Measurements from ENCODE around the gene UBQLN1. TPM values are rescaled to one million over a fixed set of nuclear protein-coding genes. Genes with fewer than 3 reads are reported as not detected.
"Not testable (repeated sequence)": the region's sequence is repeated elsewhere in the genome, so short reads cannot be mapped to it uniquely, and the experiment has no call there.

The UBQLN1 gene
- total RNA-seq (100 to 1,000 TPM in 1 of 2 experiments, 10 to 100 TPM in 1; 95.1 to 101 TPM), polyA plus RNA-seq (76.6 TPM)

- Histone ChIP-seq H3K4me3 (ENCODE audit: low read length) (peak within 1 kb of the TSS; percentile 99), H3K27ac (ENCODE audit: low read depth, low read length) (peak within 1 kb of the TSS; percentile 99), H3K36me3 (ENCODE audit: insufficient read depth, low read length) (no peaks in the 10 kb centered on the region), H3K9me3 (ENCODE audit: low read length) (no peaks in the 10 kb centered on the region), H3K4me1 (ENCODE audit: insufficient read depth, low read length) (peaks cover 34% of the 10 kb centered on the region), H3K27me3 (ENCODE audit: insufficient read depth, low read length, poor library complexity, severe bottlenecking) (no peaks in the 10 kb centered on the region)
- Mint-ChIP-seq H3K4me3 (peak within 1 kb of the TSS; percentile 84 to 99 (median 98)), H3K36me3 (peaks cover 0 to 22% (median 3%) of the 10 kb centered on the region in 3 donors), H3K27me3 (no peaks in the 10 kb centered on the region), H3K9me3 (no peaks in the 10 kb centered on the region), H3K4me1 (peaks cover 36 to 53% (median 50%) of the 10 kb centered on the region in 3 donors), H3K27ac (peak within 1 kb of the TSS; percentile 98 to 100 (median 100))
- ChIA-PET POLR2A (interaction anchor here (0.6 to 2.7 kb wide), 10 partner anchors 30 to 272 kb away, joined by 3 to 28 read pairs (median 6); partner anchors contain the start of genes HNRNPK, IDNK, KIF27 and RMI1), CTCF (interaction anchor here (0.6 to 3.7 kb wide), 11 partner anchors 11 to 272 kb away, joined by 3 to 22 read pairs (median 6); partner anchors contain the start of genes HNRNPK, IDNK and RMI1)
- peak; percentile 86 to 96 (median 93) for DNase-seq
Observed at GRCh38 chr9:83707768-83708514, at the start of gene UBQLN1. UBQLN1 (minus strand) TSS chr9:83707958; CDS start chr9:83707679, 279 bp downstream.

- Histone ChIP-seq H3K36me3 (ENCODE audit: insufficient read depth, low read length) (no peaks in the 10 kb centered on the region), H3K9me3 (ENCODE audit: low read length) (no peaks in the 10 kb centered on the region), H3K4me1 (ENCODE audit: insufficient read depth, low read length) (no peaks in the 10 kb centered on the region), H3K4me3 (ENCODE audit: low read length) (no peak overlapping the region), H3K27ac (ENCODE audit: low read depth, low read length) (no peak overlapping the region), H3K27me3 (ENCODE audit: insufficient read depth, low read length, poor library complexity, severe bottlenecking) (no peaks in the 10 kb centered on the region)
- CTCF ChIA-PET = no interaction called here
- no peak overlapping the region for H3K4me3 Mint-ChIP-seq
- POLR2A ChIA-PET = no interaction called here
- H3K4me1 Mint-ChIP-seq = no peaks in the 10 kb centered on the region
- H3K27me3 Mint-ChIP-seq = no peaks in the 10 kb centered on the region
- peaks cover 9 to 38% (median 12%) of the 10 kb centered on the region in 3 donors for H3K36me3 Mint-ChIP-seq
- DNase-seq = no peak
- no peak overlapping the region for H3K27ac Mint-ChIP-seq
- H3K9me3 Mint-ChIP-seq = no peaks in the 10 kb centered on the region
Observed at GRCh38 chr9:83754383-83754977, 46.7 kb upstream of the UBQLN1 start.

- H3K27ac ChIP-seq (ENCODE audit: low read depth, low read length) = no peak overlapping the region
- DNase-seq = no peak
- Mint-ChIP-seq H3K9me3 (no peaks in the 10 kb centered on the region), H3K36me3 (peaks cover 12 to 33% (median 13%) of the 10 kb centered on the region in 3 donors), H3K4me1 (peaks cover 0 to 4% (median 0%) of the 10 kb centered on the region in 3 donors), H3K27ac (no peak overlapping the region), H3K4me3 (no peak overlapping the region), H3K27me3 (peaks cover 0 to 2% of the 10 kb centered on the region in 2 donors)
- H3K27me3 ChIP-seq (ENCODE audit: insufficient read depth, low read length, poor library complexity, severe bottlenecking) = no peaks in the 10 kb centered on the region
- ChIA-PET CTCF (no interaction called here), POLR2A (no interaction called here)
- no peaks in the 10 kb centered on the region for H3K9me3 ChIP-seq (ENCODE audit: low read length)
- H3K4me3 ChIP-seq (ENCODE audit: low read length) = no peak overlapping the region
- H3K4me1 ChIP-seq (ENCODE audit: insufficient read depth, low read length) = no peaks in the 10 kb centered on the region
- H3K36me3 ChIP-seq (ENCODE audit: insufficient read depth, low read length) = no peaks in the 10 kb centered on the region
Observed at GRCh38 chr9:83749706-83750105, 41.9 kb upstream of the UBQLN1 start.

GRCh38 chr9:83744206-83744605, 36.4 kb upstream of the UBQLN1 start:
- Histone ChIP-seq H3K9me3 (ENCODE audit: low read length) (no peaks in the 10 kb centered on the region), H3K4me3 (ENCODE audit: low read length) (no peak overlapping the region), H3K27ac (ENCODE audit: low read depth, low read length) (no peak overlapping the region), H3K27me3 (ENCODE audit: insufficient read depth, low read length, poor library complexity, severe bottlenecking) (no peaks in the 10 kb centered on the region), H3K4me1 (ENCODE audit: insufficient read depth, low read length) (no peaks in the 10 kb centered on the region), H3K36me3 (ENCODE audit: insufficient read depth, low read length) (no peaks in the 10 kb centered on the region)
- ChIA-PET POLR2A (no interaction called here), CTCF (no interaction called here)
- no peak overlapping the region for H3K4me3 Mint-ChIP-seq
- peaks cover 0 to 2% of the 10 kb centered on the region in 2 donors for H3K27me3 Mint-ChIP-seq
- peaks cover 7 to 35% (median 23%) of the 10 kb centered on the region in 3 donors for H3K36me3 Mint-ChIP-seq
- no peaks in the 10 kb centered on the region for H3K9me3 Mint-ChIP-seq
- H3K4me1 Mint-ChIP-seq = peaks cover 0 to 4% (median 0%) of the 10 kb centered on the region in 3 donors
- H3K27ac Mint-ChIP-seq = no peak overlapping the region
- no peak for DNase-seq

- ChIA-PET POLR2A (no interaction called here), CTCF (no interaction called here)
- Mint-ChIP-seq H3K27ac (no peak overlapping the region), H3K4me3 (no peak overlapping the region), H3K36me3 (peaks cover 2 to 19% (median 13%) of the 10 kb centered on the region in 3 donors), H3K4me1 (no peaks in the 10 kb centered on the region), H3K27me3 (peaks cover 0 to 3% of the 10 kb centered on the region in 2 donors), H3K9me3 (peaks cover 0 to 10% (median 4%) of the 10 kb centered on the region in 5 donors)
- H3K9me3 ChIP-seq (ENCODE audit: low read length) = no peaks in the 10 kb centered on the region
- no peaks in the 10 kb centered on the region for H3K27me3 ChIP-seq (ENCODE audit: insufficient read depth, low read length, poor library complexity, severe bottlenecking)
- no peak overlapping the region for H3K27ac ChIP-seq (ENCODE audit: low read depth, low read length)
- no peaks in the 10 kb centered on the region for H3K36me3 ChIP-seq (ENCODE audit: insufficient read depth, low read length)
- no peaks in the 10 kb centered on the region for H3K4me1 ChIP-seq (ENCODE audit: insufficient read depth, low read length)
- DNase-seq = no peak
- no peak overlapping the region for H3K4me3 ChIP-seq (ENCODE audit: low read length)
Observed at GRCh38 chr9:83733739-83734138, 26.0 kb upstream of the UBQLN1 start.

GRCh38 chr9:83728591-83729368, 21.0 kb upstream of the UBQLN1 start:
- H3K4me3 Mint-ChIP-seq; H3K4me1 Mint-ChIP-seq; H3K27ac ChIP-seq (ENCODE audit: low read depth, low read length); H3K27ac Mint-ChIP-seq; POLR2A ChIA-PET; H3K4me1 ChIP-seq (ENCODE audit: insufficient read depth, low read length); CTCF ChIA-PET; DNase-seq; H3K36me3 Mint-ChIP-seq; H3K27me3 Mint-ChIP-seq; H3K9me3 Mint-ChIP-seq; H3K9me3 ChIP-seq (ENCODE audit: low read length); H3K27me3 ChIP-seq (ENCODE audit: insufficient read depth, low read length, poor library complexity, severe bottlenecking); H3K36me3 ChIP-seq (ENCODE audit: insufficient read depth, low read length); H3K4me3 ChIP-seq (ENCODE audit: low read length): not testable (repeated sequence)

- Mint-ChIP-seq H3K4me1 (no peaks in the 10 kb centered on the region), H3K36me3 (peaks cover 0 to 17% (median 0%) of the 10 kb centered on the region in 3 donors), H3K27ac (no peak overlapping the region), H3K27me3 (peaks cover 6 to 13% of the 10 kb centered on the region in 2 donors), H3K9me3 (peaks cover 0 to 5% (median 1%) of the 10 kb centered on the region in 5 donors), H3K4me3 (no peak overlapping the region)
- no peak overlapping the region for H3K27ac ChIP-seq (ENCODE audit: low read depth, low read length)
- POLR2A ChIA-PET = no interaction called here
- H3K27me3 ChIP-seq (ENCODE audit: insufficient read depth, low read length, poor library complexity, severe bottlenecking) = no peaks in the 10 kb centered on the region
- DNase-seq = no peak
- H3K4me3 ChIP-seq (ENCODE audit: low read length) = no peak overlapping the region
- no peaks in the 10 kb centered on the region for H3K4me1 ChIP-seq (ENCODE audit: insufficient read depth, low read length)
- H3K36me3 ChIP-seq (ENCODE audit: insufficient read depth, low read length) = no peaks in the 10 kb centered on the region
- H3K9me3 ChIP-seq (ENCODE audit: low read length) = no peaks in the 10 kb centered on the region
- CTCF ChIA-PET = no interaction called here
Observed at GRCh38 chr9:83724436-83724835, 16.7 kb upstream of the UBQLN1 start.
